Fibroblast of peridontal ligament (primary cell): ENCODE measurements around the gene BEND7.

Experiments used
- DNase-seq: peaks from one replicate; pipeline ENCODE4 v3.0.0-alpha.2; 2010; ENCODE audit errors: extremely low read depth

BEND7 gene

GRCh38 chr10:13520194-13520593 lies 8.6 kb downstream of the BEND7 start:
- DNase-seq = no peak

DNA sequence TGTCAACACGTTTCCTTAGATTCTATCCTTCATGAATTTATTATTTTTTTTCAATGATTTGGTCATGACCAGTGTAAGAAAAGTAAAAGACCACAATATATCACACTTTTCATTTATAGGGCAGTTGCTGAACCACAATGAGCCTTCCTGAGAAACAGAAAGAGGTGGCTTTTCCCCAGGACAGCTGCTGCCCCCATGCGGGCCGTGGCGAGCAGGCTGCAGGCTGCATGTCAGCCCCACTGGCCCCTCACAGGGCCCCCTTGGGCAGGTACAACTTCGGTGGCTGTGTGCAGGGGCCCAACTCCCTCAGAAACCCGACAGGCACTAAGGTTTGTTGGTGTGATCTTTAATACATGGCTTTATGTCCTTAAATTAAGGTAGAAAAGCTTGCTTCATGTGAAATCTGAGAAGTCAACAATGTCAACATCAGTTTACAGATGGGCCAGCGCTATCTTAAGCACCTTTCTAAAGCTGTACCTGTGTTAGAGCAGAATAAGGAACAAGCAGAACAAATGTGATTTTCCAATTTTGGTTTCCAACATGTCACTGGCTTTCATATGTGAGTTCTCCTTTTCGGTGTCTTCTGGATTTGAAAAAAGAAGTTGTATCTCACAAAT lies 10.6 kb downstream of the BEND7 start:
- DNase-seq = no peak

DNA sequence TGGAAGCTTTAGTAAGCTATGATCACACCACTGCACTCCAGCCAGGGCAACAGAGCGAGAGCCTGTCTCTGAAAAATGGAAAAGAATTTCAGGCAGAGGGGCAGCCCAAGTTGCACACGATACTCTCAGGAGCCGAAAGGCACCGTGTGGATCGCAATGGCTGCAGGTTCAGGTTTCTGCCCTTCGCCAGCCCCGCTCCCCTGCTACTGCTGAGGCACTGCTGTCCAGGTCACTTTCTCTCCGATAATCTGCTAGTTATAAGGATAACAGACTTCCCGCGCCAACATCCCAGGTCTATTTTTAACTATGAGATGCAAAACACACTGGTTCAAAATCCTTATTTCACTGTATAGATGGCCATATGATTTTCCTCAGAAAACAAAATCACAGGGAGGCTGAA lies 11.1 kb downstream of the BEND7 start:
- DNase-seq = no peak

DNA sequence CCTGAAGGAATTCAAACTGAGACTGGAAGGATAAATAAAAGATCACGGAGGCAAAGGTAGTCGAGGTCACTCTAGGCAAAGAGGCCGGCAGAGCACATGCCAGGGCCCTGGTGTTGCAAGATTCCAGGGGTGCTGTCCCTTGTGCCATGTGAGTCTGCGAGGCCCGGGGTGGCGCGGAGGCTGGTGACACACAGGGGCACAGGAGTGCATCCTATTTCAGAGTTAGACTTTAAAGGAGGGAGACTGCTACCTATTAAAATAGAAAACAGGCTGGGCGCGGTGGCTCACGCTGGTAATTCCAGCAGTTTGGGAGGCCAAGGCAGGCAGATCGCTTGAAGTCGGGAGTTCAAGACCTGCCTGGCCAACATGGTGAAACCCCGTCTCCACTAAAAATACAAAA lies 12.6 kb downstream of the BEND7 start:
- no peak for DNase-seq

DNA sequence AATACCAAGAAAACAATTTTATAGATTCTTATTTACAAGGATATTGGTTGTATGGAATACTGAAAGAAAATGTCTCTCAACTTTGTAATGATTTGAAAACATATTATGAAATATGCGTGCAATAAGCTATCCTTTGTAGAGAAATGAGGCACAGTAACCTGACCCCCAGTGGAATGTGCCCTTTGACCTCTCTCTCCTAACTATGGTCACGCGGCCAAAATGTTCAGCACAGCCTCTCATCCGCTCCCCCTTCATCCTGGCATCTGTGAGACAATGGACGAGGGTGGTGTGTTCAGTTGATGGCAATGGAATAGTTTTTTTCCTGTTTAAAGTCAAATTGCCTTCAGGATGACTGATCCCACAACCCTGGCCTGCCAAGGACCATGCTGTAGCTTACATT lies 13.3 kb downstream of the BEND7 start:
- DNase-seq = no peak

GRCh38 chr10:13514296-13514695 lies 14.5 kb downstream of the BEND7 start:
- no peak for DNase-seq

DNA sequence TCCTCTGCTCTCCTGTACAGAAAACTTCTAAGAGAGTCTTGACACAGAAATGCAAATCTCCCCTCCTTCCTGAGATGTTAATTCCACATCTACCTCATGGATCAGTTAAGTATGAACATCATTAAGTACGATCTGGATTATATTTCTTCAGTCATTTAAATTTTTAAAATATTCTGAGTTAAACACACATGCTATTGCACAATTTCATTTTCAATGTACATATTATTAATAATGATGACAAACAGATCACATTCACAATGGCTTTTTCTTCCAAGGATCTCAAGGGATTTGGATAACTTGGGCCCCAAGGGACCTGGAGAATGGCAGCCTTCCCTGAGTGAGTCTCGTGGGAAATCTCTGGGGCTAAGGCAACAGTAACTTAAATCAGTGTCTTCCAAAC lies 16.2 kb downstream of the BEND7 start:
- no peak for DNase-seq

DNA sequence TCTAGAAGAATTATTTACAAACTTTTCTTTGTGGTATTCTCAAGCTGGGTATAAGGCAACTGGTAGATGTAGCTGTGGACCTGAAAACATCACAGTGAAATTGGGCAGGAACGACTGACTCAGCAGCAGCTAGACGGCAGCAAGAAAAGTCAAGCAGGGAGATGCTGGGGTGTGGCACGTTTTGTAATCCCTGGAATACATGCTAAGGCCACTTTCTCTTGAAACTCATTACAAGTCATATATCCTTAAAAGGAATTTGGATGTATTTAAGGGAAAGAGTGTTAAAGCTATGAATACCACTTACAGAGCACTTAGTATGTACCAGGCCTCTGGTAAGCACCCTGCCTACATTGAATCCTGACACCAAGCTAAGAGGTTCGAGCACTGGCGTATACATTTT lies 17.4 kb downstream of the BEND7 start:
- DNase-seq = no peak

- no peak for DNase-seq
Measured at GRCh38 chr10:13505052-13505680, 23.6 kb downstream of the BEND7 start.

DNA sequence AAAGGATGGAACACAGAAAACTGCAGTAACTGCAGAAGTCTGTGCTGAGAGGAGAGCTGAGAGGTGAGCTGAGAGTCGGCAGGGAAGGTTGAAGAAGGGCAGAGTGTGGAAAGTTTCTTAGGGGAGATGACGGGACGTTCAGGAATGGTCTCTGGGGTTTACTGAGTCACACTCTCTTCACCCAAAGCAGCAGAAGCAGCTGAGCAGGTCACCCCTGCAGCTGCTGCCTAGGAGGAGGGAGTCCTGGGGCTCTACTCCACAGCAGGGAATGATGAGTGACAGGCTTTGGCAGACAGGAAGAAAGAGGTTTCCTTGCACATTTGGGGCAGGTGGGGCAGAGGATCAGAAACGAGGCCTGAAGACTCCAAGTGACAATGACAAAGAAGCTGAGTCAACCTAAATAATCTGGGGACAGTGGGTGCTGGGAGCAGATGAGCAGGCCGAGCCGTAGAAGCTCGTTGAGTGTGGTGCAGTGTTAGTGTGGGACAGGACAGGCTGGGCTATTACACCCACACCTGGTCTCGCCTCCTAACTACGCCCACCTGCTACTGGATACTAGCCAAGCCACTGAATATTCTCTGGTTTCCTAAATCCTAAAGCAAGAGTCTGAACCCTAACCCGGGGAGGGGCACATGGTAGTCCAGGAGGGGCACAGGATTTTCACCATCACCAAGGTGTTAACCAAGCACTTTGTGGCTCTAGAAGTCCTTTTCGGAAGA lies 24.9 kb downstream of the BEND7 start:
- no peak for DNase-seq

DNA sequence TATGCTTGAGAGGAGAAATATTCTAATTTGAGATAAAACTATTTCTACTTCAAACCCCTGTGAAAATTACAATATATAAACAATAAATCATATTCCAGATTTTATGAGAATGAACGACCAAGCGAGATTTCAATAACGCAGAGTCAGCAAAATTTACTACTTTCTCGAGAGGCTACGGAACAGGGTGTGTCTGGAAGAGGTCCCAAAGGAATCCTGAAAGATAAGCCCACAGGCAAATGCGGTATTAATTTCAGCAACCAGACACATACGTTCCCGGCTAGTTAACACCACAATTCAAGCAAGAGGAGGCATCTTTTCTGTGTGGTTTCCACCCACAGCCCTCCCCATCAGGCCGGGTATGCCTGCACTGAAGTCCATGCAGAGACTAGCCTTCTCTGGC lies 26.4 kb downstream of the BEND7 start:
- no peak for DNase-seq

GRCh38 chr10:13500201-13500600 lies 28.6 kb downstream of the BEND7 start:
- no peak for DNase-seq

DNA sequence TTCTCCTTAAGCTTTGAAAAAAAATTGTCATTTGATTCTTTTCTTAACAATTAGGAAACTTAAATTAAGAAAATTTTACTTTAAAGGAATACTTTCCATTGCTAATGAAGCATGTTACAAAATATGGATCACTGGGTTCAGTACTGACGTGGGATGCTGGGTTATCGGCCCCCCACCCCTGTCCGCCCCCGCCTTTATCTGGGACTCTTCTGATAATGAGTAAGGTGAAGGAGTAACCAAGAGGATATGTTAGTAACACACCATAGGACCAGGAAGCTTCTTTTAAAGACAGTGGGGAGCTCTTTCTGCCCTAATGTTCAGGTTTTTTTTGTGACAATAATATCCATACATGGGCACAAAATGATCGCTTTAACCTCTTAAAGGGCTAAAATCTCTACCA lies 29.7 kb downstream of the BEND7 start:
- DNase-seq = no peak

DNA sequence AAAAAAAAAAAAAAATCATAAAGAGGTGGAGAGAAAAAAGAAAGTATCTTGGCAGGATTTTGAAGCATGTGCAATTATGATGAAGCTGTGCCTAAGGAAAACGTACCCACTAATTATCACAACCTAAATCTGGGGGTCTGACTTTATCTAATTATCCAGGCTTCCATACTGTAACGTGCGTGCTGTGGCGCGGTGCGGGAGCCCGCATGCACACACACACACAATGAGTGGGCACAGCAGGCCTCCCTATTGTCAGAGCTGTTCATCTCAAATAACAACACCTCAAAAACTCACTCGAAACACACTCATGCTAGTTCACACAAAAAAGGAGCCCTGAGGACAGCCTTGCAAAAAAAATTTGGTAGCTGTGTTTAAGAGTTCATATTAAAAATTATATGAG lies 31.9 kb downstream of the BEND7 start:
- no peak for DNase-seq

GRCh38 chr10:13496164-13496563 lies 32.6 kb downstream of the BEND7 start:
- no peak for DNase-seq

DNA sequence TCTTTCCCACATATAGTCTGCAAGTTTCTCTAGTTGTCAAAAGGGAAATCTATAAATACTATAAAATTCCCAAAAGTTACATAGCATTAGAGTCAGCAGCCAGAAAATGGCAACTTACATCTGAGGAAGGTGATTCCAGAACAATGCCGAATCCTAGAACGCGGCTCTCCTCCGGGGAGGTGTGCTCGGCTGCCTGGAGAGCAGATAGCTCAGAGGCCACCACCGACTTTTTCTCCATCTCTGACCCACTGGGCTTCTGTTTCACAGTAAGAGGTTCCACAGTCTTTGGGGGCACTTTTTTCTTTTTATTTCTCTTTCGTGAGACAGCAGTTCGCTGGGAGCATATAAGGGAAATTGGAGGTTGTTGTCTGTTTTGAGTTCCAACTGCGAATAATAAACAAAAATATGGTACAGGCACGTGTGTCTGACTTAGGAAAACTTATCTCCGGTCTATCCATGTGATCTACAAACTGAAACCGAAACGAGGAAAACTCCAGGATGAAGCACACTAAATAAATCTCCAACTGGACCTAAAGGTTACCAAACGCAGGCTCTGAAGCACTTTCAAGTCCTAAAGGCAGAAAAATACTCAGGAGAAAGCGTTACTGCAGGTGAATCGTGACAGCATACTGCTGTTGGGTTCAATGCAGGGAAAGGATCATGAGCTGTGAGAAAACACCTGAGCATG lies 36.2 kb downstream of the BEND7 start:
- DNase-seq = peak; percentile 6

- DNase-seq = no peak
Measured at GRCh38 chr10:13491747-13492360, 37.0 kb downstream of the BEND7 start.

- no peak for DNase-seq
Measured at GRCh38 chr10:13490503-13490902, 38.3 kb downstream of the BEND7 start.

DNA sequence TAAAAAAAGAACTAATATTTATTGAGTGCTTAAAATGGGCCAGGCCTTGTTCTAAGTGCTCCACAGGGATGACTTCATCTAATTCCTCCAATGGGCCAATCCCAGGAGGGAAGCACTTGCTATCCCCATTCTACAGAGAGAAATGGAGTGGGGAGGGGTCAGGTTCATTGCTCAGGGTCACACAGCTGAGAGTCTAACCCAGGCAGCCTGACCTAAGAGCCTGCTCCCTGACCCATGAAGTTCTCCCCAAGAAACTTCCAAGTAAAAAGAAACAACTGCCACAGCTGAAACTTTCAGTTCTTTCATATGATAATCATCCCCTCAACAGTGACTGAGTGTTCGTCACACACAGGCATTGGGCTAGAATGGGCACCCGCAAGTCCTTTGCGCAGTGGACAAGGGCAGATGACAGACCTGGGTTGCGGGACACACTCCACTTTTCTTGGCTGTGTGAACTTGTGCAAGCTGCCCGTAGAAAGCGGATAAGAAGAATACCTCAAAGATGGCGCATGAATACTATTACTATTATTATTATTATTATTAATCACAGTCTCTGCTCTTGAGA lies 39.7 kb downstream of the BEND7 start:
- DNase-seq = no peak

GRCh38 chr10:13485623-13486022 lies 43.2 kb downstream of the BEND7 start:
- peak; percentile 22 for DNase-seq

DNA sequence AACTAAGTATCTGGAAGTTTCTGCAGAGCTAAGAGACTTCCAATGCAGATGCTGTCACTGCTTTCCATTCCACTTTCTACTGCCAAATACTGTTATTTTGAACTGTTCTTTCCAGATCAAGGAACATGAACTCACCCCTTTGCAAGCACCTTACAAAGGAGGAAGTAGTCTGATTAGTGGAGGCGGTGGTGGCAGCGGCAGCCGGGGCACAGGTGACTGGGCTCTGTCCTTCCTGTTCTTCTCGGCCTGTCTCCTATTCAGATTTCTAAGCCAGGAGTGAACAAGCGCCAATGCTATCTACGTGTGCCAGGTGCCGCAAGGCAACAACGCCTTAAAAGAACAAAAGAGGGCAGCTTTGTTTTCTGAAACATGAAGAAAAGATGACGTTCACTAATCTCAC lies 44.9 kb downstream of the BEND7 start:
- DNase-seq = no peak

DNA sequence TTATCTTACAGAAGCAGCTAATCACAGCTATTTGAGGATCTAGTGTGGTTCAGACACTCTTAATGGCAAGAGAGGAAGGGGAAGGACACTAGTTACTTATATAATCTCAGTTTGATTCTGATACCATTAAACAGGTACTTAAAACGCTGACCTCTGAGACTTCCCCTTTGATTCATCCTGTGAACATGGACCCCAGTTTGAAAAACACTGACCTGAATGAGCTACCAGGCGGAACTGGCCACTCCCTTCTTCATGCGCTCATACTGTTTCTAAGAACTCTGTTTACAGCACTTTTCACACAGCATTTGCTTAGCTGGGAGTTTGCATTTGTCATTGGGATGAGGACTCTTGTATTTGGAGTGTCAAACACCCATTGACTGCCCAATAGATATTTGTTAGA lies 45.7 kb downstream of the BEND7 start:
- DNase-seq = no peak
